Hepatocyte (in vitro differentiated cells): ENCODE measurements around the gene CSMD2. TPM values are rescaled to one million over a fixed set of nuclear protein-coding genes. Genes with fewer than 3 reads are reported as not detected.
"Not testable (repeated sequence)": the region's sequence is repeated elsewhere in the genome, so short reads cannot be mapped to it uniquely, and the experiment has no call there.

Source experiments
- DNase-seq: peaks from one replicate; pipeline ENCODE4 v3.0.0-alpha.2; 2016; ENCODE audit warnings: low spot score
- H2AFZ ChIP-seq: fragments of 200-600 bp; sonication (generic); 2 replicates; pipeline ENCODE4 v1.6.0; 2016; ENCODE audit warnings: antibody characterized with exemption, mild to moderate bottlenecking
- H3K27ac ChIP-seq: fragments of 200-600 bp; sonication (generic); 2 replicates; pipeline ENCODE4 v1.5.1; 2016; ENCODE audit warnings: mild to moderate bottlenecking
- H3K27me3 ChIP-seq: fragments of 200-600 bp; sonication (generic); 2 replicates; pipeline ENCODE4 v1.6.1; 2016
- H3K36me3 ChIP-seq: fragments of 200-600 bp; sonication (generic); replicated peaks from 2 replicates; pipeline ENCODE4 v1.5.1; 2016; ENCODE audit warnings: low read depth; ENCODE audit not compliant: insufficient read depth
- H3K4me1 ChIP-seq: fragments of 200-600 bp; sonication (generic); 2 replicates; pipeline ENCODE4 v1.5.1; 2016; ENCODE audit warnings: mild to moderate bottlenecking, moderate library complexity; ENCODE audit not compliant: insufficient read depth
- H3K4me2 ChIP-seq: fragments of 200-600 bp; sonication (generic); 2 replicates; pipeline ENCODE4 v1.6.0; 2016
- H3K4me3 ChIP-seq: fragments of 200-600 bp; sonication (generic); 2 replicates; pipeline ENCODE4 v1.5.1; 2016; ENCODE audit warnings: mild to moderate bottlenecking
- H3K79me2 ChIP-seq: fragments of 200-600 bp; sonication (generic); 2 replicates; pipeline ENCODE4 v1.6.0; 2017; ENCODE audit warnings: mild to moderate bottlenecking
- H3K9me2 ChIP-seq: fragments of 200-600 bp; sonication (generic); replicated peaks from 2 replicates; pipeline ENCODE4 v1.6.0; 2017; ENCODE audit warnings: mild to moderate bottlenecking; ENCODE audit not compliant: insufficient read depth
- H3K9me3 ChIP-seq: fragments of 200-600 bp; sonication (generic); 2 replicates; pipeline ENCODE4 v1.5.1; 2016; ENCODE audit warnings: low read depth, mild to moderate bottlenecking
- H4K20me1 ChIP-seq: fragments of 200-600 bp; sonication (generic); 2 replicates; pipeline ENCODE4 v1.6.0; 2016; ENCODE audit warnings: mild to moderate bottlenecking; ENCODE audit not compliant: insufficient read depth, poor library complexity, severe bottlenecking
- CTCF ChIP-seq: fragments of 200-600 bp; sonication (generic); IDR thresholded peaks from 2 replicates; pipeline ENCODE4 v1.5.1; 2016; ENCODE audit warnings: antibody characterized with exemption, mild to moderate bottlenecking; ENCODE audit not compliant: poor library complexity
- EZH2 ChIP-seq: fragments of 200-600 bp; sonication (generic); IDR thresholded peaks from 2 replicates; pipeline ENCODE4 v1.6.1; 2016; ENCODE audit warnings: antibody characterized with exemption, mild to moderate bottlenecking, borderline replicate concordance
- EZH2phosphoT487 ChIP-seq: fragments of 200-600 bp; sonication (generic); IDR thresholded peaks from one replicate; pipeline ENCODE4 v1.6.1; 2018; ENCODE audit warnings: antibody characterized with exemption, mild to moderate bottlenecking, low read depth, moderate library complexity; ENCODE audit not compliant: unreplicated experiment, severe bottlenecking
- WGBS: methylation state at CpG from one replicate; pipeline ENCODE4 v1.1.6; 2016; ENCODE audit warnings: low lambda C conversion rate; ENCODE audit errors: missing lambda C conversion rate; 5-methylcytosine and 5-hydroxymethylcytosine counted together
- polyA plus RNA-seq: library from polyadenylated mRNA; unstranded; fragments of >200 nt; fragmentation: Nextera tagmentation; extraction: Ambion mirVana; gene quantifications from 2 replicates; pipeline ENCODE4 v1.2.1, GENCODE V29; 2016
- total RNA-seq: library from RNA; depleted of rRNA; stranded (reverse); fragments of >200 nt; gene quantifications from 2 replicates; pipeline ENCODE4 v1.2.3, GENCODE V29; 2014

The CSMD2 gene
- total and polyA plus RNA-seq, 2 experiments from 2014 or later, result 0.10 to 0.37 TPM

- Histone ChIP-seq H3K9me2 (no peaks in the 10 kb centered on the region), H2AFZ (no peak overlapping the region), H3K4me3 (no peak overlapping the region), H3K27me3 (peaks cover 4% of the 10 kb centered on the region), H3K27ac (no peak overlapping the region), H3K79me2 (no peaks in the 10 kb centered on the region), H4K20me1 (no peaks in the 10 kb centered on the region), H3K9me3 (no peaks in the 10 kb centered on the region), H3K36me3 (no peaks in the 10 kb centered on the region), H3K4me1 (no peaks in the 10 kb centered on the region), H3K4me2 (no peak overlapping the region)
- DNase-seq, result no peak
- WGBS, result 9% methylated on average over 8 of the region's 8 CpGs
- TF ChIP-seq CTCF (no peak), EZH2 (no peak), EZH2phosphoT487 (no peak)
Measured at GRCh38 chr1:34188418-34188817, 23.4 kb upstream of the CSMD2 start.

GRCh38 chr1:34186741-34187494, 21.9 kb upstream of the CSMD2 start:
- Histone ChIP-seq H3K9me3 (no peaks in the 10 kb centered on the region), H2AFZ (no peak overlapping the region), H3K4me1 (no peaks in the 10 kb centered on the region), H3K27ac (no peak overlapping the region), H3K79me2 (no peaks in the 10 kb centered on the region), H3K27me3 (peaks cover 7% of the 10 kb centered on the region), H3K36me3 (no peaks in the 10 kb centered on the region), H4K20me1 (no peaks in the 10 kb centered on the region), H3K4me3 (no peak overlapping the region), H3K4me2 (no peak overlapping the region), H3K9me2 (no peaks in the 10 kb centered on the region)
- TF ChIP-seq EZH2, result no peak
- TF ChIP-seq CTCF, result no peak
- no peak for TF ChIP-seq EZH2phosphoT487
- 81% methylated on average over 12 of the region's 12 CpGs for WGBS
- DNase-seq, result no peak

- H4K20me1 ChIP-seq, H3K36me3 ChIP-seq, H3K9me2 ChIP-seq, DNase-seq, H2AFZ ChIP-seq, H3K4me3 ChIP-seq, H3K9me3 ChIP-seq, H3K4me1 ChIP-seq, H3K27ac ChIP-seq, H3K4me2 ChIP-seq, H3K79me2 ChIP-seq: not testable (repeated sequence)
- 82% methylated on average over 4 of the region's 4 CpGs for WGBS
- peaks cover 29% of the 10 kb centered on the region for H3K27me3 ChIP-seq
Measured at GRCh38 chr1:34183381-34183780, 18.4 kb upstream of the CSMD2 start.

- WGBS, result 71% methylated on average over 2 of the region's 2 CpGs
Measured at GRCh38 chr1:34178072-34178471, 13.0 kb upstream of the CSMD2 start.

More at GRCh38 chr1:34178072-34178471, 13.0 kb upstream of the CSMD2 start:
- Histone ChIP-seq H3K4me3 (no peak overlapping the region), H3K9me2 (no peaks in the 10 kb centered on the region), H3K27ac (no peak overlapping the region), H3K4me1 (peaks cover 4% of the 10 kb centered on the region), H4K20me1 (no peaks in the 10 kb centered on the region), H3K27me3 (peaks cover 76% of the 10 kb centered on the region), H3K36me3 (no peaks in the 10 kb centered on the region), H3K4me2 (no peak overlapping the region), H3K9me3 (no peaks in the 10 kb centered on the region), H3K79me2 (no peaks in the 10 kb centered on the region), H2AFZ (no peak overlapping the region)
- no peak for TF ChIP-seq EZH2
- TF ChIP-seq CTCF, result no peak
- no peak for TF ChIP-seq EZH2phosphoT487
- DNase-seq, result no peak
